Measurements from ENCODE around the gene ZNF594. TPM values are rescaled to one million over a fixed set of nuclear protein-coding genes. Genes with fewer than 3 reads are reported as not detected.
"Not testable (repeated sequence)": the region's sequence is repeated elsewhere in the genome, so short reads cannot be mapped to it uniquely, and the experiment has no call there.

Gene ZNF594
- total and polyA plus RNA-seq, 3 experiments from 2014 or later: 1.2 to 14.9 (median 11.7) TPM

DNA sequence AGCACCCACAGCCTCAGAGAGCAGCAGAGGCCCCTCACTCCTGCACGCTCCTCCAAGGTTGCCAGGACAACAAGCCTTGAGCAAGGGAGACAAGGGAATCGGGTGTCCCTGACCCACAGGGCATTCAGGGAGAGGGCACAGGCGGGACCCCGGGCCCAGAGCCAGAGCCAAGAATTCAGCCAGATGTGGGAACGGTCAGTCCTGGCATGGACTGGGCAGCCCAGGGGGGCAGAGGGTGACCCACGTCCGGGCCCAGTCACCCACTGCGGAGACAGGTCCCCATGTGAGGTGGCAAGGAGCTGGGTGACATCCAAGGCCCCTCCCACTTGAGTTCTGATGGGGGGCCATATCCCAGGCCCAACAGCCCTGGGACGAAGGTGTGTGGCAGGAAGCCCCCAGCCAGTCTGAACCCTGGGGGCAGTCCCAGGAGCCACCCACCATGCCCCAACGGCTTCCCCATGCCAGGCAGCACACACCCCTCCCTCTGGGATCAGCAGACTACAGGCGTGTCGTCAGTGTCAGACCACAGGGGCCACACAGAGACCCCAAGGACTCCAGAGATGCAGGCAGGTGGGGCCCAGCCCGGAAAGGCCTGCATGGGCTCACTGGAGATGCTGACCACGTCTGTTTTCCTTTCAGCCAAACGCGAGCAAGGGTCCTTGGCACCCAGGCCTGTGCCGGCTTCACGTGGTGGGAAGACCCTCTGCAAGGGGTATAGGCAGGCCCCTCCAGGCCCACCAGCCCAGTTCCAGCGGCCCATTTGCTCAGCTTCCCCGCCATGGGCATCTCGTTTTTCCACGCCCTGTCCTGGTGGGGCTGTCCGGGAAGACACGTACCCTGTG, 52.8 kb downstream of the ZNF594 start:
- no peak overlapping the region for H3K27ac ChIP-seq (ENCODE audit: low read depth, low read length)
- no peaks in the 10 kb centered on the region for H3K4me1 ChIP-seq (ENCODE audit: insufficient read depth, low read length)
- H3K4me3 Mint-ChIP-seq: no peak overlapping the region
- no peaks in the 10 kb centered on the region for H3K9me3 Mint-ChIP-seq
- POLR2A ChIA-PET: no interaction called here
- no peak overlapping the region for H3K27ac Mint-ChIP-seq
- H3K4me3 ChIP-seq (ENCODE audit: low read length): no peak overlapping the region
- no peaks in the 10 kb centered on the region for H3K36me3 Mint-ChIP-seq
- no peak for DNase-seq
- H3K4me1 Mint-ChIP-seq: no peaks in the 10 kb centered on the region
- H3K36me3 ChIP-seq (ENCODE audit: insufficient read depth, low read length): no peaks in the 10 kb centered on the region
- no peaks in the 10 kb centered on the region for H3K9me3 ChIP-seq (ENCODE audit: low read length)
- H3K27me3 ChIP-seq (ENCODE audit: insufficient read depth, low read length, poor library complexity, severe bottlenecking): no peaks in the 10 kb centered on the region
- CTCF ChIA-PET: no interaction called here
- peaks cover 0 to 3% of the 10 kb centered on the region in 2 donors for H3K27me3 Mint-ChIP-seq

DNA sequence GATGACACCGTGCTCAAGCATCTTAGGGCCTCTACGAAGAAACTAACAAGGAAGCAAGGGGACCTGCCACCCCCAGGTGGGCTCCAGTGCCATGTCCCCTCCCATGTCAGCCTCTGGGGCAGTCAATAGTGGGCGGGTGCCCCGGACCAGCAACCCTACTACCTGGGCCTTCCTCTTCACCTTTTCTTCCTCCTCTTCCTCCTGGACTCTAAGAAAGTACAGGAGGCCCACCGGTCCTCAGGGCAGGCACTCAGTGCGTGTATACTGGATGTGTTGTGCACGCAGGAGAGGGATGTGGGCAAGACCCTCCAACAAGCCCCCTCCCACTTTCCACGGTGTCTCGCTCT, 53.5 kb downstream of the ZNF594 start:
- H3K27me3 ChIP-seq (ENCODE audit: insufficient read depth, low read length, poor library complexity, severe bottlenecking); H3K27me3 Mint-ChIP-seq; H3K4me3 ChIP-seq (ENCODE audit: low read length); H3K4me1 Mint-ChIP-seq; H3K4me1 ChIP-seq (ENCODE audit: insufficient read depth, low read length); CTCF ChIA-PET; H3K4me3 Mint-ChIP-seq; H3K27ac ChIP-seq (ENCODE audit: low read depth, low read length); H3K9me3 Mint-ChIP-seq; POLR2A ChIA-PET; H3K36me3 ChIP-seq (ENCODE audit: insufficient read depth, low read length); DNase-seq; H3K9me3 ChIP-seq (ENCODE audit: low read length); H3K36me3 Mint-ChIP-seq; H3K27ac Mint-ChIP-seq: not testable (repeated sequence)

DNA sequence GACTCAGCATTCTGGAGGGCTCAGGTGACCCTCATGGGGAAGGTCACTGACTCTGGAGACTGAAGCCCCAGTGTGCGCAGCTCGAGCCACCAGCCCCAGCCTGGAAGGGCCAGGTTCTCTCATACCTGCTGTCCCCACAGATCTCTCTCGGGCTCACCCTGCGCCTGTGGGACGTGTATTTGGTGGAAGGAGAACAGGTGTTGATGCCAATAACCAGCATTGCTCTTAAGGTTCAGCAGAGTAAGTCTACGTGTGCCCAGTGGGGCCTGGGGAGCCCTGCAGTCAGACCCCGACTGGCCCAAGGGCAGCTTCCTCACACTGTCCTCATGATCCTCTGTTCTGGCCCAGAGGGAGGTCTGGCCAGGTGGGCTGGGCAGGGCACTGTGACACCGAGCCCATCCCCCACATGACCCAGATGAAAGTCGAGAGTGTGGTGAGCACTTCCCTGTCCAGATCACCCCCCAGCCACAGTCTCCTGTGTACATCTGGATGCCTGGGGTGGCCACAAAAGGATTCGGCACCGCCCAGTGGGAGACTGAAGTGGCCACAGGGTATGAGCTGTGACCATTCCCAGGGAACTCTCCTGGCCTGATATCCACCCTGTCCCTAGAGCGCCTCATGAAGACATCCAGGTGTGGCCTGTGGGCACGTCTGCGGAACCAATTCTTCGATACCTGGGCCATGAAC, 54.0 kb downstream of the ZNF594 start:
- H3K4me3 Mint-ChIP-seq; H3K36me3 Mint-ChIP-seq; H3K27ac ChIP-seq (ENCODE audit: low read depth, low read length): not testable (repeated sequence)

DNA sequence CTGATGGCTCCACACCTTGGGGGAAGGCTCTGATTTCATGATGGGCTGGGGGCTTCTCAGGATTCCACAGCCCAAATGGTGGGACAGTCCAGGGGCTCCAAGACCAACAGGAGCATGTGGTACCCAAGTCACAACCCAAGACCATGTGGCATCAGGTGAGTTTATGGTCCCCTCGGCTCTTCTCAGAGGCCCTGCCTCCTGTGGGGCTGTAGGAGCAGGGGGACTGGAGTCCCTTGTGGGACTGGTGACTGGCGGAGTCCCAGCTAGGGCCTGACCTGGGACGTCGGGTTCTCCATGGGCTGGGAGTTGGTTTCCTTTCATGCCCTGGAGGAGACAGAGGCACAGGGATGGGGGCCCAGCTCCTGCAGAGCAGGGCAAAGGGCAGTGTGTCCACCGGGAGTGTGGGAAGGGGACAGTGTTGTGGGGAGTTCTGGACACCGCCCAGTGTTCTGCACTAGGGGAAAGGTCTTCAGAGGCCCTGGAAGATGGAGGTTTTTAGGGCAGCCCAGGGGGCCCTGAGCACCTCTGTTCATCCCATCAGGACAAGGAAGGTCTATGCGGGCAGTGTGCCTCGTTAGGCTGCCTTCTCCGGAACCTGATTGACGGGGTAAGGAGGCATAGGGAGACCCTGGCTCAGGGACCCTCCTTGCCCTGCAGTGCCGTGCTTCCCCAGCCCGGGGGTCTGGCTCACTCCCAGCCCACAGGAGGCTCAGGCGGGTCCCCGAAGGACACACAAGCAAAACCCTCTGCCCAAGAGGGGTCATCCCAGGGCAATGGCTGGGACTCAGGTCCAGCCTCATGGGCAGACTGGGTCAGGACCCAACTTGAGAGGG, 54.9 kb downstream of the ZNF594 start:
- DNase-seq; H3K27me3 ChIP-seq (ENCODE audit: insufficient read depth, low read length, poor library complexity, severe bottlenecking); H3K4me1 ChIP-seq (ENCODE audit: insufficient read depth, low read length); H3K36me3 Mint-ChIP-seq; H3K27ac Mint-ChIP-seq; CTCF ChIA-PET; H3K27me3 Mint-ChIP-seq; H3K4me1 Mint-ChIP-seq; H3K36me3 ChIP-seq (ENCODE audit: insufficient read depth, low read length); H3K4me3 ChIP-seq (ENCODE audit: low read length); H3K9me3 ChIP-seq (ENCODE audit: low read length); H3K4me3 Mint-ChIP-seq; POLR2A ChIA-PET; H3K9me3 Mint-ChIP-seq; H3K27ac ChIP-seq (ENCODE audit: low read depth, low read length): not testable (repeated sequence)

More for the DNA sequence above, 54.0 kb downstream of the ZNF594 start:
- H3K9me3 ChIP-seq (ENCODE audit: low read length); H3K27ac Mint-ChIP-seq; CTCF ChIA-PET; H3K4me3 ChIP-seq (ENCODE audit: low read length); POLR2A ChIA-PET; H3K36me3 ChIP-seq (ENCODE audit: insufficient read depth, low read length); H3K9me3 Mint-ChIP-seq; H3K27me3 Mint-ChIP-seq; H3K27me3 ChIP-seq (ENCODE audit: insufficient read depth, low read length, poor library complexity, severe bottlenecking); H3K4me1 Mint-ChIP-seq; H3K4me1 ChIP-seq (ENCODE audit: insufficient read depth, low read length); DNase-seq: not testable (repeated sequence)

DNA sequence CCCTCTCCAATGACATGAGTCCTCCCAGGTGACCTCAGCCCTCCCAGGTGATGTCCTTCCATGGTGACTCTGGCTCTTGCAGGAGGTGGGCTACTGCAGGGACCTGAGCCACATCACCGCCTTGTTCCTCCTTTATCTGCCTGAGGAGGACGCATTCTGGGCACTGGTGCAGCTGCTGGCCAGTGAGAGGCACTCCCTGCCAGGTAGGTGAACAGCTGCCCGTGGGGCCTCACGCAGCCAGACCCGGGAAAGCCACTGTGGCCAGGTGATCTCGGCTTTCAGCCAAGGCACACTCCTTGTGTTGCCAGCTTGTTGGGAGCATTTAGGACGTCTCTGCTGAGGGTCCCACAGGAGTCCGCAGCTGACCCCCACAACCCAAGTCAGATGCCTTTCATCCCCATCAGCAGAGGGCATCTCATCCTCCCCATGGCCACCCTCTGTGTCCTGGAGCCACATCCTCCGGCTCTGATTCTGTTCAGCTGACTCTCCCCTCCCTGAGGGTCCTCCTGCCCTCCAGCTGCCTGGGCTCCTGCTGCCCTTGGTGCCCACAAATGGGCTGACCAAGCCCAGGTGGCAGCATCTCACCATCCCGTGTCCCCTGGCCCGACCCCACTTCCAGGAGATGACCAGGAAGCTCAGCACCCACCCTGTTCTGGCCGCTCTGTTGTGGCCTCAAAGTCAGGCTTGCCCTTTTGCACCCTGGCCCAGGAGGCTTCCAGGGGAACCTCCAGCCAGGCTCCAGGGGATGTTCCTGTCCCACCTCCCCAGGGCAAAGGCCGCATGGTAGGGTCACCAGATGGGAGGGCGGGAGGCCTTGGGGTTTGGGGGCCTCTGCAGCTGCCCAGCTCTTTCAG, 55.7 kb downstream of the ZNF594 start:
- H3K27ac Mint-ChIP-seq: no peak overlapping the region
- H3K9me3 Mint-ChIP-seq: no peaks in the 10 kb centered on the region
- H3K27me3 Mint-ChIP-seq: peaks cover 0 to 3% of the 10 kb centered on the region in 2 donors
- CTCF ChIA-PET: no interaction called here
- no peaks in the 10 kb centered on the region for H3K36me3 Mint-ChIP-seq
- Histone ChIP-seq H3K27me3 (ENCODE audit: insufficient read depth, low read length, poor library complexity, severe bottlenecking) (no peaks in the 10 kb centered on the region), H3K9me3 (ENCODE audit: low read length) (no peaks in the 10 kb centered on the region), H3K4me1 (ENCODE audit: insufficient read depth, low read length) (no peaks in the 10 kb centered on the region), H3K27ac (ENCODE audit: low read depth, low read length) (no peak overlapping the region), H3K36me3 (ENCODE audit: insufficient read depth, low read length) (no peaks in the 10 kb centered on the region), H3K4me3 (ENCODE audit: low read length) (no peak overlapping the region)
- H3K4me1 Mint-ChIP-seq: no peaks in the 10 kb centered on the region
- H3K4me3 Mint-ChIP-seq: no peak overlapping the region
- DNase-seq: no peak
- POLR2A ChIA-PET: no interaction called here

DNA sequence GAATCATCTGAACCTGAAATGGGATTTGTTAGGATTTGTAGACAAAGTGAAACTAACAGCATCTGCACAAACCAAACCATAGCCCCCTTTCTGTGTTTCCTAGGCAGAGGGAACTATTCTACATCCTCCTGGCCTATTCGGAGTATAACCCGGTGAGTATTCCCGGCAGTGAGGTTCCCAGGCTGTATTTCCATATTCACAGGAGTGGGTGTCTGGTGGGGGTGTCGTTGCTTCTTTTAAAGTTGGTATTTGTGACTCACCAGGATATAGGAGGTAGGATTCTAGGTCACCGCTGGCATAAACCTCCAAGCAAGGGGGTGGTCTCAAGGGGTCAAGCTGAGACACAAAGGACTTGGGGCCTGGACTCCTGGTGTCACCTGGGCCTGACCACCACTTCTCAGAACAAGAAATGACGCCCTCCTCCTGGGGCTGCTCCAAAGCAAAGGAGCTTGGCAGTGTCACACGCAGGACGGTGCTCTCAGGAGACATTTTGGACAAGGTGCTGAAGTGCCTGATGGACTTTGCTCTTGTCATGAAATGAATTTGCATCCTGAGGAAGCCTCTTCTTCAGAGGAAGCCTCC, 56.4 kb downstream of the ZNF594 start:
- POLR2A ChIA-PET; H3K4me3 Mint-ChIP-seq; H3K4me1 Mint-ChIP-seq; CTCF ChIA-PET; H3K36me3 Mint-ChIP-seq; H3K4me1 ChIP-seq (ENCODE audit: insufficient read depth, low read length); H3K27me3 ChIP-seq (ENCODE audit: insufficient read depth, low read length, poor library complexity, severe bottlenecking); DNase-seq; H3K27ac ChIP-seq (ENCODE audit: low read depth, low read length); H3K27me3 Mint-ChIP-seq; H3K4me3 ChIP-seq (ENCODE audit: low read length); H3K9me3 Mint-ChIP-seq; H3K36me3 ChIP-seq (ENCODE audit: insufficient read depth, low read length); H3K9me3 ChIP-seq (ENCODE audit: low read length): not testable (repeated sequence)
- peak overlapping the region in 1 of 8 donors; percentile 14 for H3K27ac Mint-ChIP-seq

DNA sequence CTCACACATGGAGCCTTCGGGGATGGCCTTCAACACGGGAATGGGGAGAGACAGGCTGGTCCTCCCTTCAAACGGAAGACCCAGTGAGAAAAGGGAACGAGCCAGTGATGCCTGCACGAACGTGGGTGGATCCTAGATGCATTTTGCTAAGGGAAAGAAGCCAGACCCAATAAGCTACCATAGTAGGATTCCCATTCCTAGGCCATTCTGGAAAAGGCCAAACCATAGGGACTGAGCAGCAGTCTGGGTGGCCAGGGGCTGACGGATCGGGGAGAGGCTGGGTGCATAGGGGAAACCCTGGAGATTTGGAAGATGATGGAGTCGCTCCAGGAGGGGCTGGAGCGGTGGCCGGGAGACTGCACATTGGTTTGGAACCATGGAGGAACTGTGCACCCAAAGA, 57.1 kb downstream of the ZNF594 start:
- H3K9me3 Mint-ChIP-seq; H3K9me3 ChIP-seq (ENCODE audit: low read length); H3K4me1 ChIP-seq (ENCODE audit: insufficient read depth, low read length); H3K36me3 ChIP-seq (ENCODE audit: insufficient read depth, low read length); H3K27me3 Mint-ChIP-seq; DNase-seq; H3K27me3 ChIP-seq (ENCODE audit: insufficient read depth, low read length, poor library complexity, severe bottlenecking); CTCF ChIA-PET; H3K4me1 Mint-ChIP-seq; POLR2A ChIA-PET; H3K27ac Mint-ChIP-seq; H3K27ac ChIP-seq (ENCODE audit: low read depth, low read length); H3K4me3 ChIP-seq (ENCODE audit: low read length); H3K36me3 Mint-ChIP-seq; H3K4me3 Mint-ChIP-seq: not testable (repeated sequence)
